ENCODE measurements around the gene HTR1B.
A peak's percentile ranks its signal among the peaks of the same experiment; 100 is the strongest.

HTR1B gene

GRCh38 chr6:77463308-77463860 is at the start of gene HTR1B:
HTR1B (minus strand) TSS chr6:77463491; CDS start chr6:77463403, 88 bp downstream.
- no peak for DNase-seq

GRCh38 chr6:77512554-77512953 is 49.3 kb upstream of the HTR1B start:
- no peak for DNase-seq

- DNase-seq, result no peak
These were observed 48.6 kb upstream of the HTR1B start for GRCh38 chr6:77511860-77512259.

GRCh38 chr6:77502981-77503380 is 39.7 kb upstream of the HTR1B start:
- DNase-seq, result no peak

- no peak for DNase-seq
These were observed 29.2 kb upstream of the HTR1B start for GRCh38 chr6:77492530-77492929.

GRCh38 chr6:77487808-77488425 is 24.6 kb upstream of the HTR1B start:
- no peak for DNase-seq

- DNase-seq, result no peak
These were observed 19.7 kb upstream of the HTR1B start for GRCh38 chr6:77482981-77483380.

GRCh38 chr6:77474973-77475372 is 11.7 kb upstream of the HTR1B start:
- no peak for DNase-seq

GRCh38 chr6:77474286-77474956 is 11.1 kb upstream of the HTR1B start:
- DNase-seq, result no peak

GRCh38 chr6:77470983-77471382 is 7.7 kb upstream of the HTR1B start:
- DNase-seq, result no peak

- no peak for DNase-seq
These were observed 5.6 kb upstream of the HTR1B start for GRCh38 chr6:77468939-77469338.

GRCh38 chr6:77466451-77467437 is 3.5 kb upstream of the HTR1B start:
- DNase-seq, result no peak

GRCh38 chr6:77466055-77466450 is 2.8 kb upstream of the HTR1B start:
- DNase-seq, result peak in 1 of 3 experiments; percentile 29

GRCh38 chr6:77464495-77464867 is 1.2 kb upstream of the HTR1B start:
- DNase-seq, result no peak

- peak in 2 of 3 experiments; percentile 5 to 28 for DNase-seq
These were observed 687 bp upstream of the HTR1B start for GRCh38 chr6:77463861-77464494.

- DNase-seq, result no peak
These were observed 658 bp downstream of the HTR1B start for GRCh38 chr6:77462359-77463307.

GRCh38 chr6:77461796-77462195 is 1.5 kb downstream of the HTR1B start:
- no peak for DNase-seq

GRCh38 chr6:77458421-77458820 is 4.9 kb downstream of the HTR1B start:
- DNase-seq, result no peak

GRCh38 chr6:77457720-77458349 is 5.5 kb downstream of the HTR1B start:
- peak; percentile 7 to 64 (median 19) for DNase-seq

GRCh38 chr6:77456531-77457248 is 6.6 kb downstream of the HTR1B start:
- no peak for DNase-seq

Data from NCI-H1417 (cell line).